ENCODE measurements around the gene FAM78B. TPM values are rescaled to one million over a fixed set of nuclear protein-coding genes. Genes with fewer than 3 reads are reported as not detected.

FAM78B gene
- total and polyA plus RNA-seq, 2 of the 8 experiments (the other 6 are each of a cell fraction or from before 2014, with no cell fraction given) = 2.3 to 3.6 TPM

GRCh38 chr1:166184012-166184411, 17.2 kb upstream of the FAM78B start:
- Histone ChIP-seq H2BK5ac (ENCODE audit: low read depth, low read length) (no peak overlapping the region), H2BK20ac (ENCODE audit: low read length) (no peak overlapping the region), H2BK12ac (ENCODE audit: low read depth, low read length) (no peak overlapping the region), H3K9ac (replicated peaks in 1 of 4; ENCODE audit: extremely low read depth in 1 of 4, low read depth in 3 of 4, low read length in 3 of 4) (no peak overlapping the region), H3K4ac (replicated peaks; ENCODE audit: insufficient read length, low read depth, low read length) (no peak overlapping the region), H4K5ac (ENCODE audit: insufficient read length, low read depth, low read length) (no peak overlapping the region), H3K79me1 (ENCODE audit: low read depth, low read length) (no peaks in the 10 kb centered on the region), H3K27ac (ENCODE audit: low read depth, low read length) (no peak overlapping the region), H3K4me2 (ENCODE audit: insufficient read depth in 1 of 2, low read depth in 2 of 2, low read length in 2 of 2) (no peak overlapping the region), H3K9me3 (ENCODE audit: insufficient read depth in 2 of 2, low read depth in 1 of 2, low read length in 1 of 2) (no peaks in the 10 kb centered on the region), H3K36me3 (ENCODE audit: control insufficient read depth in 2 of 4, insufficient read depth in 4 of 4, low read length in 3 of 4) (no peaks in the 10 kb centered on the region), H3K4me3 (ENCODE audit: extremely low read depth in 1 of 4, insufficient read depth in 2 of 4, low read depth in 3 of 4, low read length in 4 of 4) (no peak overlapping the region), H3K27me3 (replicated peaks in 1 of 4; ENCODE audit: control insufficient read depth in 3 of 4, extremely low read depth in 1 of 4, insufficient read depth in 3 of 4, low read length in 3 of 4) (no peaks in the 10 kb centered on the region), H4K20me1 (replicated peaks in 1 of 2; ENCODE audit: control insufficient read depth in 1 of 2, insufficient read depth in 2 of 2, low read length in 2 of 2) (no peaks in the 10 kb centered on the region), H3K23ac (ENCODE audit: insufficient read length) (no peak overlapping the region), H4K91ac (replicated peaks; ENCODE audit: insufficient read length, low read length) (no peak overlapping the region), H2AK5ac (ENCODE audit: low read depth, low read length) (no peak overlapping the region), H3K18ac (ENCODE audit: extremely low read depth, low read length) (no peak overlapping the region), H3K23me2 (ENCODE audit: low read depth, low read length) (no peaks in the 10 kb centered on the region), H3K79me2 (ENCODE audit: control insufficient read depth in 1 of 2, insufficient read depth in 2 of 2, low read length in 2 of 2) (no peaks in the 10 kb centered on the region), H2AFZ (ENCODE audit: low read length) (no peak overlapping the region), H2BK120ac (replicated peaks; ENCODE audit: low read depth, low read length) (no peak overlapping the region), H4K8ac (ENCODE audit: extremely low read depth, insufficient read depth, low read length) (no peak overlapping the region), H2BK15ac (ENCODE audit: low read length) (no peak overlapping the region), H3K56ac (replicated peaks; ENCODE audit: insufficient read length, low read depth, low read length) (no peak overlapping the region), H3K14ac (ENCODE audit: insufficient read length) (no peak overlapping the region), H3K4me1 (replicated peaks in 1 of 4; ENCODE audit: control insufficient read depth in 3 of 4, insufficient read depth in 4 of 4, low read length in 3 of 4) (peaks cover 0 to 4% (median 0%) of the 10 kb centered on the region in 4 experiments; a peak in 2 of 7 replicates)
- 94% methylated on average over 1 of the region's 1 CpG; no CpG with 5 or more reads in 1 of the 2 experiments for WGBS, 2 experiments (ENCODE audit: extremely low coverage in 1 of 2, insufficient coverage in 1 of 2, insufficient read length in 1 of 2, insufficient replicate concordance in 2 of 2, low coverage in 1 of 2, low lambda C conversion rate in 2 of 2, missing lambda C conversion rate in 1 of 2)
- DNase-seq (ENCODE audit: low read depth in 1 of 2, low spot score in 2 of 2) = no peak
- TF ChIP-seq MAFK (IDR thresholded peaks at IDR 0.05; ENCODE audit: low read depth, low read length) (peak; percentile 40; the same call in 1 of the 2 replicates), BACH1 (IDR thresholded peaks at IDR 0.05; ENCODE audit: low read length) (no peak)
- no peak for FAIRE-seq
- POLR2A ChIA-PET (ENCODE audit: partially characterized antibody) = no interaction called here
- CTCF ChIA-PET (ENCODE audit: partially characterized antibody) = interaction anchor here (0.6 to 0.9 kb wide), 2 partner anchors 14 to 257 kb away, joined by 3 read pairs; no protein-coding TSS in a partner anchor
